SU-DHL-6 (cell line): ENCODE results near the gene CCDC170.
"Not testable (repeated sequence)": the region's sequence is repeated elsewhere in the genome, so short reads cannot be mapped to it uniquely, and the experiment has no call there.

Experiments used
- H2AFZ ChIP-seq: fragments of 200-600 bp; sonication (generic); 2 replicates; pipeline ENCODE4 v1.6.1; 2014; ENCODE audit warnings: low read depth, mild to moderate bottlenecking, moderate library complexity, mixed read lengths, antibody characterized with exemption, low read length; ENCODE audit not compliant: severe bottlenecking
- H3F3A ChIP-seq: fragments of 200-600 bp; shearing (Covaris generic); 2 replicates; pipeline ENCODE4 v1.6.0; 2016; ENCODE audit warnings: antibody characterized with exemption, mild to moderate bottlenecking; ENCODE audit not compliant: insufficient read depth
- H3K27ac ChIP-seq: fragments of 200-600 bp; sonication (generic); 2 replicates; pipeline ENCODE4 v1.5.1; 2016; ENCODE audit warnings: low read depth, mild to moderate bottlenecking, low read length, moderate library complexity, mixed read lengths
- H3K27me3 ChIP-seq: fragments of 200-600 bp; sonication (generic), shearing (Covaris generic); 2 replicates; pipeline ENCODE4 v1.6.0; 2014; ENCODE audit warnings: mild to moderate bottlenecking, low read length
- H3K36me3 ChIP-seq: fragments of 200-600 bp; sonication (generic); 2 replicates; pipeline ENCODE4 v1.6.1; 2014; ENCODE audit warnings: mild to moderate bottlenecking, low read length, mixed read lengths
- H3K4me2 ChIP-seq: fragments of 300-600, 200-600 bp; shearing (Covaris generic), sonication (generic); 2 replicates; pipeline ENCODE4 v1.6.0; 2014; ENCODE audit warnings: low read length, low read depth, mild to moderate bottlenecking; ENCODE audit not compliant: poor library complexity, severe bottlenecking
- H3K4me3 ChIP-seq: fragments of 200-600 bp; sonication (generic); 2 replicates; pipeline ENCODE4 v1.5.1; 2014; ENCODE audit warnings: antibody characterized with exemption, low read length, mild to moderate bottlenecking, mixed read lengths; ENCODE audit not compliant: insufficient read depth, poor library complexity, severe bottlenecking
- H3K79me2 ChIP-seq: fragments of 200-600 bp; sonication (generic); 2 replicates; pipeline ENCODE4 v1.6.1; 2014; ENCODE audit warnings: mild to moderate bottlenecking, low read length, moderate library complexity; ENCODE audit not compliant: insufficient read depth
- H3K9ac ChIP-seq: fragments of 200-600 bp; sonication (generic); 2 replicates; pipeline ENCODE4 v1.7.0; 2014; ENCODE audit warnings: mild to moderate bottlenecking, low read length
- H3K9me2 ChIP-seq: fragments of 200-600 bp; sonication (generic); replicated peaks from 2 replicates; pipeline ENCODE4 v1.6.1; 2014; ENCODE audit warnings: low read length; ENCODE audit not compliant: insufficient read depth
- H3K9me3 ChIP-seq: fragments of 200-600 bp; sonication (generic); 2 replicates; pipeline ENCODE4 v1.6.1; 2014; ENCODE audit warnings: low read length, mixed read lengths; ENCODE audit not compliant: insufficient read depth
- H4K20me1 ChIP-seq: fragments of 200-600 bp; sonication (generic); 2 replicates; pipeline ENCODE4 v1.6.1; 2014; ENCODE audit warnings: low read depth, mild to moderate bottlenecking, antibody characterized with exemption, low read length, moderate library complexity, mixed read lengths
- CTCF ChIP-seq: fragments of 200-600 bp; sonication (generic); IDR thresholded peaks from one replicate; pipeline ENCODE4 v1.5.1; 2017; ENCODE audit warnings: antibody characterized with exemption, mild to moderate bottlenecking, low read length, moderate library complexity; ENCODE audit not compliant: insufficient read depth, poor library complexity, severe bottlenecking
- EZH2phosphoT487 ChIP-seq: fragments of 200-600 bp; sonication (generic), shearing (Covaris generic); conservative IDR thresholded peaks from 2 replicates; pipeline ENCODE4 v1.6.1; 2018; ENCODE audit warnings: mild to moderate bottlenecking, antibody characterized with exemption, low read length, moderate library complexity, mixed read lengths

The CCDC170 gene

GRCh38 chr6:151544453-151544852 lies 50.6 kb downstream of the CCDC170 start:
- H3K9me2 ChIP-seq, result no peaks in the 10 kb centered on the region
- H3K4me2 ChIP-seq, result no peak overlapping the region
- H3F3A ChIP-seq, result no peaks in the 10 kb centered on the region
- H4K20me1 ChIP-seq, result no peaks in the 10 kb centered on the region
- no peaks in the 10 kb centered on the region for H3K79me2 ChIP-seq
- H3K36me3 ChIP-seq, result no peaks in the 10 kb centered on the region
- TF ChIP-seq EZH2phosphoT487 (no peak), CTCF (no peak)
- H2AFZ ChIP-seq, result no peak overlapping the region
- H3K9me3 ChIP-seq, result no peaks in the 10 kb centered on the region
- H3K27ac ChIP-seq, result no peak overlapping the region
- H3K4me3 ChIP-seq, result no peak overlapping the region
- H3K9ac ChIP-seq, result no peak overlapping the region
- no peaks in the 10 kb centered on the region for H3K27me3 ChIP-seq

GRCh38 chr6:151544884-151545283 lies 51.1 kb downstream of the CCDC170 start:
- H3K27me3 ChIP-seq, H3F3A ChIP-seq, H3K36me3 ChIP-seq, H3K79me2 ChIP-seq, H3K4me2 ChIP-seq, H3K27ac ChIP-seq, H3K9me3 ChIP-seq, H2AFZ ChIP-seq, H3K9ac ChIP-seq, H3K4me3 ChIP-seq, H3K9me2 ChIP-seq, H4K20me1 ChIP-seq: not testable (repeated sequence)

GRCh38 chr6:151546941-151547659 lies 53.3 kb downstream of the CCDC170 start:
- no peaks in the 10 kb centered on the region for H3F3A ChIP-seq
- no peaks in the 10 kb centered on the region for H3K36me3 ChIP-seq
- H3K9me3 ChIP-seq, result no peaks in the 10 kb centered on the region
- H3K4me2 ChIP-seq, result no peak overlapping the region
- H4K20me1 ChIP-seq, result no peaks in the 10 kb centered on the region
- no peaks in the 10 kb centered on the region for H3K79me2 ChIP-seq
- H3K9me2 ChIP-seq, result no peaks in the 10 kb centered on the region
- H3K27ac ChIP-seq, result no peak overlapping the region
- H3K9ac ChIP-seq, result no peak overlapping the region
- H3K4me3 ChIP-seq, result no peak overlapping the region
- no peaks in the 10 kb centered on the region for H3K27me3 ChIP-seq
- H2AFZ ChIP-seq, result no peak overlapping the region
- TF ChIP-seq CTCF (no peak), EZH2phosphoT487 (no peak)

- no peak overlapping the region for H2AFZ ChIP-seq
- H3K27ac ChIP-seq, result no peak overlapping the region
- H3K9ac ChIP-seq, result no peak overlapping the region
- no peaks in the 10 kb centered on the region for H3K27me3 ChIP-seq
- no peaks in the 10 kb centered on the region for H3K9me2 ChIP-seq
- TF ChIP-seq CTCF, result no peak
- no peak for TF ChIP-seq EZH2phosphoT487
- H3K9me3 ChIP-seq, result no peaks in the 10 kb centered on the region
- no peaks in the 10 kb centered on the region for H3K36me3 ChIP-seq
- H3K4me3 ChIP-seq, result no peak overlapping the region
- H3F3A ChIP-seq, result no peaks in the 10 kb centered on the region
- no peaks in the 10 kb centered on the region for H3K79me2 ChIP-seq
- H4K20me1 ChIP-seq, result no peaks in the 10 kb centered on the region
- no peak overlapping the region for H3K4me2 ChIP-seq
These were observed 54.4 kb downstream of the CCDC170 start for GRCh38 chr6:151548201-151548600.
